GM19467 (cell line): ENCODE measurements around the gene GNG14.
A peak's percentile ranks its signal among the peaks of the same experiment; 100 is the strongest.
"Not testable (repeated sequence)": the region's sequence is repeated elsewhere in the genome, so short reads cannot be mapped to it uniquely, and the experiment has no call there.

Experiments used
- ATAC-seq: cut with Tn5 transposase; IDR thresholded peaks from one replicate; pipeline ENCODE4 v1.9.1; 2021; ENCODE audit warnings: mild to moderate bottlenecking, moderate library complexity; ENCODE audit not compliant: unreplicated experiment

GNG14 gene

GRCh38 chr19:12721656-12722565 lies 34.1 kb downstream of the GNG14 start:
- ATAC-seq: peak; percentile 23

- peak; percentile 62 for ATAC-seq
Measured at GRCh38 chr19:12722566-12723380, 35.0 kb downstream of the GNG14 start.

- ATAC-seq: no peak
Measured at GRCh38 chr19:12723381-12723640, 35.5 kb downstream of the GNG14 start.

DNA sequence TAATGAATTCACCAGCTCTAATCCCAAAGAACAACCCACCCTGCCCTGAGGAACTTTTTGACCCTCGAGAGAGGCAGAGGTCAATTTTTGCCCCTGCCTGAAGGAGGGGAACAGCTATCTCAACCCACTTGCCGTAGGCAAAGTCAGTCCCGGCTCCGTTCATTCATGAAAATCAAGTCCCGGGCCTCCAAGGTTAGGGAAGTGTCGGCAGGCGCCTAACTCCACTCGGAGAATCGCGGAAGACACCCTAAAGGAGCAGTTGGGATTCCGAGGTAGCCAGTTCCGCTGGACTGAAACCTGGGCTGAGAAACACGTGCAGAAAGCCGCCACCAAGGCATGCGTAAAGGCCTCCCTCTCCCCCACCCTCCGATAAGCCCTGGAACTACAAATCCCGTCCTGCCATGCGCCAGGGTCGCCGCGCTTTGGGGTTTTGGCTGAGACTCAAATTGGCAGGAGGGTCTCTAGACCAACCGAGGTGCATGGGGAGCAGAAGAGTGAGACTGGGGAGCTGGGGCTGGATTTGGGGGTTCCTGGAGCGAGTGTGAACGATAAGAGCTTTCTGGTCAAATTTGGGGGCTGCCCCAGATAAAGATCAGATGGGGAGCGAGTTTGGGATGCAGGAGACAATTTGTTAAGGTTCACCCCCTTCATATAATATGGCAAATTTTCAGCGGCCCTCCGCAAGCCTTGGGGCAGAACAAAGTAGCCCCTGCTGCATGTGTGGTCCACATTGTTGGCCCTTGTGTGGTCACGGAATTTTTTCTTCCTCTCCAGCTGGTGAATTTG lies 36.0 kb downstream of the GNG14 start, which contains the start of gene TNPO2:
Gene TNPO2, minus strand, starts transcription at position 292 of the 786 bp plus-strand sequence. CDS start 2,955 bp downstream, outside the sequence.
- ATAC-seq: no peak

GRCh38 chr19:12725612-12726011 lies 37.8 kb downstream of the GNG14 start:
- ATAC-seq: not testable (repeated sequence)

DNA sequence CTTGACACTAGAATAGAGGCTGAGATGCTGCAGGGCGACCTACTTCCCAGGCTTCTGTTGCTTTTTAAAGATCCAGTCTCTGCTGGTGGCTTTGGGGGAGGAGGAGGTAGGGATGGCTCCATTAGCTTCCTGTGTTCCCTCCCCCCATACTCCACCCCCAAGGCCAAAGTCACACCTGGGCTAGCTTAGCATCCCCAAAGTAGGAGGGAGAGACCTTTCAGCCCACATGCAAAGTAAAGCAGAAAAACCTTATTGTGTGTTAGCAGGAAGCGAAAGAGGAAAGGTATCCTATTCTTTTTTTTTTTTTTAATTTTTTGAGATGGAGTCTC lies 39.2 kb downstream of the GNG14 start:
- no peak for ATAC-seq

GRCh38 chr19:12727745-12728433 lies 40.1 kb downstream of the GNG14 start:
- ATAC-seq: no peak

DNA sequence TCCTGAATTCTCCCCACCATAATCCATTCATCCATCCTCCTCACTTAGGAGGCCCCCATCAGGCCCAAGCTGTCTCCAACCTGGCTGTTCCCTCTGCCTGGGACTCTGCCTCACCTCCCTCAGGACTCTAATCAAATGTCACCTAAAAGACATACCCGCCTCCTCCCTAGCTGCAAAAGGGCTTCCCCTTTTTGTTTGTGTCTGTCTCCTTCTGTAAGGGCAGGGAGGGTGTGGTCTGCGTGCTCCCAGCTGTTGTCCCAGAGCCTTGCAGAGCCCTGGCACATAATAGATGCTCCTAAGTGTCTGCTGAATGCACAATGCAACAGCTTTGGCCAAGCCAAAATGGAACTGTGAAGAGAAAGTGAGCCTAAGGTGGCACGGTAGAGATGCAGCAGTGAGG lies 42.3 kb downstream of the GNG14 start:
- no peak for ATAC-seq

- ATAC-seq: no peak
Measured at GRCh38 chr19:12731337-12731736, 43.5 kb downstream of the GNG14 start.

- no peak for ATAC-seq
Measured at GRCh38 chr19:12733369-12734214, 45.8 kb downstream of the GNG14 start.

GRCh38 chr19:12736995-12737834 lies 49.4 kb downstream of the GNG14 start, which contains the start of gene GET3:
Gene GET3 (plus strand): TSS chr19:12737497. CDS start chr19:12737506, 9 bp downstream.
- ATAC-seq: peak; percentile 69

GRCh38 chr19:12737835-12738351 lies 50.1 kb downstream of the GNG14 start:
- no peak for ATAC-seq
